T follicular helper cell (primary cell): ENCODE results near the gene ABCA3.
A peak's percentile ranks its signal among the peaks of the same experiment; 100 is the strongest.
"Not testable (repeated sequence)": the region's sequence is repeated elsewhere in the genome, so short reads cannot be mapped to it uniquely, and the experiment has no call there.

Experiments
- DNase-seq: peaks from one replicate; pipeline ENCODE4 v3.0.0-alpha.2; 2020; ENCODE audit warnings: low read depth

The ABCA3 gene

DNA sequence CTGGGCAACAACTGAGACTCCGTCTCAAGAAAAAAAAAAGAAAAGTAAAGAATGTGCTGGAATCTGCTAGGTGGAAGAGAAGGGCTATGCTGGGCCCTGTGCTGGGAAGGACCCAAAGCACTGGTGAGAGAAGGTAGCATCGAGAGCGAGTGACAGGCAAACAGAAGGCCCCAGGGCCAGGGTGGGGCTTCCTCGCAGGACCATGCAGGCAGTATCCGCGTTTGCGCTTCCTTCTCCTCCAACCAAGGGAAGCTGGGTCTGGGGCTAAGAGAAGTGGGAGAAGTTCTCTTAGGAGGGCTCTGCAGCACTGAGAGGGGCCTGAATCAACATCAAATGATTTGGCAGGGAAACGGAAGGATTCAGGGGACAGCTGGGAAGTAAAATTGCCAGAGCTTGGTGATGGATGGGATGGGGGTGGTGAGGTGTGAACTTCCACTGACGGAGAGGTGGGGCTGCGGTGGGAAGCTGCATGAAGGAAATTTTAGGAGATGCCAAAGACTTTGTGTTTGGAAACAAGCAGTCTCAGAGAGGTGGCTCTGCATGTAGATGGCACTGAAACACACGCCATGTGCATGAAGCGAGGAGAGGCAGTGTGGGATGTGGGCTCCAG lies 83.9 kb downstream of the ABCA3 start:
- no peak for DNase-seq

DNA sequence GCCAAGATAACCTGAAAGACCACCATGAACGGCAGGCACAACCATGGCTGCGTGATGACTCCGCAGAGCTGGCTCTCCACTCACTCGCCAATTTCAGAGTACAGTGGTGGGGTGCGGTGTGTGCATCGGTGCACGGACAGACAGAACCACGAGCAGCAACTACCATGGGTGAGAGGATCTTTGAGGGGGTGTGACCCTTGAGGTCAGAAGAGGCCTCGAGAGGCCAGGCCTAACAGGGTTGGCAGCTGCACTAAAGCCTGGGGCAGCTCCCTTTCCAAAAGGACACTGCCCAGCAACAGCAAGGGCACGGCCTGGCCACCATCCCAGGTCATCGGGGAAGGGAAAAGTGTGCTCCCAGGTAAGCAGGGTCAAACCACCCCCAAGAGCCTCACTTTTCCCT lies 87.2 kb downstream of the ABCA3 start:
- no peak for DNase-seq

DNA sequence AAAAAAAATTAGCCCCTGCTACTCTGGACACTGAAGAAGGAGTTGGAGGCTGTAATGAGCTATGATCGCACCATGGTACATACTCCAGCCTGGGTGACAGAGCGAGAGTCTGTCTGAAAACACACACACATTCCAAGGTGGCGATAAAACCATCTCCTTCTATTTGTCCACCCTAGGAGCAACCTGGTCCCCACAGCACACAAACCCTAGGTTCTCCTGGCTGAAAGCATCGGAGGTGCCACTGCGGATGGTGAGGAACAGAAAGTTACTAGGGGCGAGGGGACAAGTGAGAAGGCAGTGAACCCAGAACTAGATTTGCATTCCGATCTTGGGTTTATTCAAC lies 87.8 kb downstream of the ABCA3 start:
- no peak for DNase-seq

DNA sequence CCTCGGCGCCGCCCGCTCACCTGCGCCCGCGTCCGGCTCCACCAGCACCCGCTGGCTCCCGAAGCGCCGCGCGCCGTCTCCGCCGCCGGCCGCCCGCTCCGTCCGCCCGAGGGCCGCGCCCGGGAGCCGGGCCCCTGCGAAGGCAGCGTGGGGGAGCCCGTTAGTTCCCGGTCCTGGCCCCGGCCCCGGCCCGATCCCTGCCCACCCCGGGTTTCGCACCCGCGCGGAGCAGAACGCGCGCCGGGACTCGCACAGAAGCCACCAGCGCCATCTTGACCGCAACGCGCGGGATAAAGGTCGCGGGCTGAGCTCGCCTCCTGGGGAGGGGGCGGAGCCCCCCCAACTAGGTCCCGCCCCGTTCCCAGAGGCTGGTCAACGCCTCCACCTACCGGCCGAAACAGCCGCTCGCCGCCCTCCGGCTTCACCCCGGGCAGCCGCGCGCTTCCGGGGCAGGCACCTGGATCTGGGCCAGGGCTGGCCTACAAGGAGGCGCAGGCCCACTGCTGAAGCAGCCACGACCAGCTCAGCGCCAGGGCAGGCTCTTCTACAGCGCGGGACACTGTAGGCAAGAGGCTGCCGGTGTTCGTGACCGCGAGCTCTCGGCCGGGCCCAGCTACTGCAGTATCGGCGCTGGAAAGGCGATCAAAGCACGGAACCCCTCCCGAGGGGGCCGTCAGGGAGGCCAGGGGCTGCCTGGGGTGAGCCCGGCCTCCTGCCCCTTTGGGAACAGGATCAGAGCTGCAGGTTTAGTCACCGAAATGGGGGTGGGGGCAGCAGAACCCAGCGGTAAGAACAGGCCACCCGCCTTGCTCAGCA lies 89.0 kb downstream of the ABCA3 start, which contains the start of gene ECI1:
Gene ECI1 (minus strand): TSS at position 292 of the 816 bp plus-strand sequence. CDS start 21 bp downstream, at position 271.
- DNase-seq: peak; percentile 46

DNA sequence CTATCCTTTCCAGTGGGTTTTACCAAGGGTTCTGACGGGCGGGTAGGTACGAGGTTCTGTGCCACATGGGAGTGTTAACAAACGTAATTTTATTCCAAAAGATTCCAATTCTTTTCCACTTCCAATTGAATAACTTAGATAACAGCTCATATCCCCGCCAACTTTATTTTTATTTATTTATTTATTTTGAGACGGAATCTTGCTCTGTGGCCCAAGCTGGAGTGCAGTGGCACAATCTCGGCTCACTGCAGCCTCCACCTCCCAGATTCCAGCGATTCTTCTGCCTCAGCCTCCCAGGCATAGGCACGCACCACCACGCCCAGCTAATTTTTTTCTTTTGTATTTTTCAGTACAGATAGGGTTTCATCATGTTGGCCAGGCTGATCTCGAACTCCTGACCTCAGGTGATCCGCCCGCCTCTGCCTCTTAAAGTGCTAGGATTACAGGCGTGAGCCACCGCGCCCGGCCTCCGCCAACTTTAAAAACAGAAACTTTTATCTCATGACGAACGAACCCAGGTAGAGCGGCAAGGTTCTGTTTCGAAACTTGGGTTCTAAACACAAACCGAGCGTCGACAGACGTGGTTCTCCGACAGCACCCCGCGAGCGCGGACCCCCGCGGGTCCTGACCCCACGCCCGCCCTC lies 89.8 kb downstream of the ABCA3 start:
- peak; percentile 32 for DNase-seq

DNA sequence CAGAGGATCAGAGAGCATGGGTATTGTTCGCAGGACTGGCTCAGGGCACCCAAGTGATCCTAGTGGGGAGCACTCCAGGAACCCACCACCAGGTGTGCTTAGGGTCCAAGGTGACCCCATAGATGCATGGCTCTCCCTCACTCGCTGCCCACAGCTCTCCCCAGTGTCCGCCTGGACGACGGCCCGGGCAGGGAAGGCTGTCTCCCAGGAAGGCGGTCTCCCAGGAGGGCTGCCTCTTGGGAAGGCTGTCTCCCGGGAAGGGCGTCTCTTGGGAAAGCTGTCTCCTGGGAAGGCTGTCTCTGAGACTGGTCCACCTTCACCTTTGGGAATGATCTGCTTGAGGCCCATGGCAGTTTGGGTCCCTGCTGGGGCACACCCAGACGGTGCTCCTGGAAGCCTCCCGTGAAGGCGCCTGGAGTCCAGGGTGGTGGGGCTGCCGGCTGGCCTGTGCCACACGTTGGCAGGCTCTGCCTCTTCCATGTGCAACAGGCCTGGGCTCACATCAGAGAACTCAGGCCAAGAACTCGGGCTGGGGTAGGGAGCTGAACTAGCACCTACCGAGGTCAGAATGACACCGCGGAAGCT lies 94.1 kb downstream of the ABCA3 start:
- no peak for DNase-seq

DNA sequence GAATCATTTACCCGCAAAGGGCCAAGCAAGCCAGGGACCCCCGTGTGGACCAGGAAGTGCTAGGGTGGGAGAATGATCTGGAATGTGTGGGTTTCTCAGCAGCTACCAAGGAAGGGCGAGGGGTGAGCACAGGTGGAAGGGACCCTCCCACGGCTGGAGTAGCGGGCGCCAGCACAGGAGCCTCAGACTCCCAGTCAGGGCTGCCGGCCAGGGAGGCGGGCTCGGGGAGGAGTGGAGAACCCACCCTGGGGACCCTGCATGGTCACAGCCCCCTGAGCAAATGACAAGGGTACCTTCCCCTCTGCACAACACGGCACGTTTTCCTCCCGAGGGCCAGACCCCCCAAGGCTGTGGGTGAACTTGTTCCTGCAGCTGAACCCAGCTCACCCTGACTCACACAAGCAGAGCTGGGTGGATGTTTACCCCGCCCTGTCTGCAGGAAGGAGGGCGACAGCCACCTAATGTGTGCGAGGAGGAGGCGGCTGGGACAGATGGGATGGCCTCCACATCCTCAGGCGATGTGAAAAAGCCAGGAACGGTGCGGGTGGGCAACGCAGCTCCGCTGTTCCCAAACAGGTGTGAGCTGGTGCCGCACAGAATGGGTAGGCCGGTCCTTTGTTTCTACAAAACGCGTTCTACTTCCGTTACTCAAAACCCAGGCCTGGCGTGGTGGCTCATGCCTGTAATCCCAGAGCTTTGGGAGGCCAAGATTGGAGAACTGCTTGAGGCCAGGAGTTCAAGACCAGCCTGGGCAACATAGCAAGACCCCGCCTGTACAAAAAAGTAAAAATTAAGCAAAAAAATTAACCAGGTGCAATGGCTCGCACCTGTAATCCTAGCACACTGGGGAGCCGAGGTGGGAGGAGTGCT lies 95.4 kb downstream of the ABCA3 start:
- no peak for DNase-seq

DNA sequence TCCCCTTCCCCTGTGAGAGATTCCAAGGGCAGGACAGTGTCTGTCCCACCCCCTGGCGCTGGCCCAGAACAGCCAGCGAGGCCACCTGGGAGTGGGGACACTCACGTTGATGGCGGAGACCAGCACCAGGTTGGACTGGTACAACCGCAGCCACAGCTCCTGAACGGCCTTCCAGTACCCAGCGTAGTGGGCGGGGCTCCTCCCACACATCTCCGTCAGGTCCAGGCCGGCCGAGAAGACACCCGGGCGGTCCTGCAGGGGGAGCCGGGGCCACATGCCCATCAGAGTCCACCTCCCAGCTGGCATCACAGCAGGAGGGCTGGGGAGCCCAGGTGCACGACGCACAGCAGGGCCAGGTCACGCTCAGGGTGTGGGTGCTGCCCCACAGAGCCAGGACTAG lies 96.2 kb downstream of the ABCA3 start:
- DNase-seq: no peak

DNA sequence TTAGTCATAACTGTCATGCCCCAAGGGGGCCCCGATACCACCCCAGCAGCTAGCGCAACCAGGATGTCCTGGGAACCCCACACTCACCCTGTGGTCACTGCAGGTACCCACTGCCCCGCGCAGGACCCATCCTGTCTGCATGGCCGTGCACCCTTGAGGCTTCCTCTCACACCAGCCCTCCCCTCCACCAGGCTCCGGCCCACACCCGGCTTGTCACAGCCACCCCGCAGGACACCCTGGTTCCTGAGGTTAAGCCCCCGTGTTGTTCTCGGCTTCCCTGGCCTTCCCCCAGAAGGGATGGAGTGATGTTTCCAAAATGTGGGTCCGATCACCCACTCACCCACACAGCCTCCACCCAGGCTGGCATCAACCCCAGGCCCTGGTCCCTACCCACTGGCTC lies 96.7 kb downstream of the ABCA3 start:
- DNase-seq: no peak

DNA sequence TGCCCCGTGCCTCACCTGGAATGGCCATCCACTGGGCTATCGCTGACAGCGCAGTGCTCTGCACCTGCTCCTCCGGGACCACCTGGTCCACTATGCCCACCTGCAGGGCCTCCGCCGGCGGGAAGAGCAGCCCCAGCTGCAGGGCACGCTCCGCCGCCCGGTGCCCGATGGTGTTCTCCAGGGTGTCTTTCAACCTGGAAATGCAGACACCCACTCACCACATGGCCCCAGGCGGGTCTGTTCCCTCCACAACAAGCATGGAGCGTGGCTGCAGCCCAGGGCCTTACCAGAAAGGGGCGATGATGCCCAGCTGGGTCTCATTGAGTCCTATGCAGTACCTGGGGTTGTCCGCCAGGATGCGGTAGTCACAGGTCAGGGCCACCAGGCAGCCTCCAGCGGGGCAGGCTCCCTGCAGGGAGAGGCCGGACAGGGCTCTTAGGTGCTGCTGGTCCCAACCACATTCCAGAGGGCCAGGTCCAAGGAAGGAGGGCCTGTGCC lies 97.4 kb downstream of the ABCA3 start:
- DNase-seq: no peak

DNA sequence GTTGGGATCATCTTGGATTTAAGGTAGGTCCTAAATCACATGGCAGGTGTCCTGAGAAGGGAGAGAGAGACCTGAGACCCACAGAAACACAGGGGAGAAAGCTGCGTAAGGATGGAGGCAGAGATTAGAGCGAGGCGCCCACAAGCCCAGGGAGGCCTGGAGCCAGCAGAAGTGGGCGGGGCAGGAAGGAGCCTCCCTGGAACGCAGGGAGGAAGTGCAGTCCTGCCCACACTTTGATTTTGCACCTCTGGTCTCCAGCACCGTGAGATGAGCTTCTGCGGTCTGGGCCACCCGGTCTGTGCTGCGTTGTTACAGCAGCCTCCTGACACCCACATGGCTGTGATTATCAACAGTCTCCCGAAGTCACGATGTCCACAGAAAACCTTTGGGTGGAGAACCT lies 97.9 kb downstream of the ABCA3 start:
- no peak for DNase-seq

DNA sequence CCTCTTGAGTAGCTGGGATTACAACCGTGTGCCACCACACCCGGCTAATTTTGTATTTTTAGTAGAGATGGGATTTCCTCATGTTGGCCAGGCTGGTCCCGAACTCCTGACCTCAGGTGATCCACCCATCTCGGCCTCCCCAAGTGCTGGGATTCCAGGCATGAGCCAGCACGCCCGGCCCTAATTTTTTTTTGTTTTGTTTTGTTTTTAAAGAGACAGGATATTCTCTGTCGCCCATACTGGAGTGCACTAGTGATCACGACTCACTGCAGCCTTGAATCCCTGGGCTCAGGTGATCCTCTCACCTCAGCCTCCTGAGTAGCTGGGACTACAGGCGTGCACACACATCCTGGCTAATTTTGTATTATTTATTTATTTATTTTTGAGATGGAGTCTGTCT lies 100.2 kb downstream of the ABCA3 start:
- DNase-seq: not testable (repeated sequence)

DNA sequence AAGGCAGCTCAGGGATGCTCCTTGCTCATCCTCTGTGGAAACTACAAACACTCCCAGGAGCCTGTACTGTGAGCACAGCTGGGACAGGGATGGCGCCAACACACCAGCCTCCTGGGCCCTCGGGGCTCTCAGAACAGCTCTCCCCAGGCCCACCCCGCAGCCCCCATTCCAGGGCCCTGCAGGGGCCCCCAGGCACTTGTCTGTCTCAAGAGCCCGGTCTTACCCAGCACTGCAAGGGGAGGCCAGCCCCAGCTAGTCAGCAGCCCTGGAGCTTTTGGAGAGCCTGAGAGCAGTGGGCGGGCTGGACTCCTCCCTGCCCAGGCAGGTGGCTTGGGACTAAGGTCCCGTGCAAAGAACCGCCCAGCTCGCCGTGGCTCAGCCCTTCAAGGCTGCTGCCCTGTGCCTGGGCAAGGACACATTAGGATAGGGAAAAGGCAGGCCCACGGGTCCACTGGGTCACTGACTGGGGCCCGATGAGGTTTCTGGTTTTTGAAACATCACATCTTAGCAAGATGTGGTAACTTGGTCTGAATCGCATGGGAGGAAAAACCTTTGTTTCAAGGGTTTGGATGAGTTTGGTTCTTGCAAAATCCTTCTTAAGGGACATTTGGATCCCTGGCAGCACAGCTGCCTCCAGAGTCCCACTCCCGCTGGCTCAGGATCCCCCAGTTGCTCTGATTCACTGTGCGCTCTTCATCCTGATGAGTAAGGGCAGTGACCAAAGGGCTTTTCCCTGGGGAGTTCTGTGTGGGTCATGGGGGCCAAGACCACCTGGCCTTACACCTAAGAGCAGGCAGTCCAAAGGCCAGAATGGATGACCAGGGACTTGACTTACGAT lies 101.5 kb downstream of the ABCA3 start:
- no peak for DNase-seq

DNA sequence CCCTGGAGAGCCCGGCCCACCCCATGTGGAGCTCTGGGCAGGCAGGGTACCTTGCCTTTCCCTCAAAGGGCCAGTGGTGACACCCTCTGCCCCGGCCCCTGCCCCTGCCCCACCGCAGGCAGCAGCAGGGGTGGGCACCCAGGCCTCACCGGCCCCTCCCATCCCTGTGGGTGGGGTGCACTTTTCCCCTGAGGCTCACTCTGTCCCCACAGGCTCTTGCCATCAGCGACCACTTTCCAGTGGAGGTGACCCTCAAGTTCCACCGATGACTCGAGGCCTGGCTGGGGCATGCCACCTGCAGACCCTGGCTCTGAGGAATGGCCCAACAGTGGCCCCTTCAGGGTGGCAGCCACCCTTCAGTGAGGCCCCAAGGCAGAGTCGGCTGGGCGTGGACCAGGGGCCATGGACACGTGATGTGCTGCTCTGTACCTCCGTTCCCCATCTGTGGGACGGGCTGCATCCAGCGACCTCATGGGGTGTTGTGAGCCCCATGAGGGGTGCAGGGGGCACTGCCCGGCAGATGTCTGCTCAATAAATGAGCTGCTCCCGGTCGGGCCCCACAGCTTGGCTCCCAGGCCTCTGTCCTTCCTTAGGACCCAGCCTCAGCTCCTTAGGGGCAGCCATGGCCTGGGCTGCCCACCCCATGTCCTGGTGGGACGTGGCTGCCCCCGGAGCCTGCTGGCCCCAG lies 102.2 kb downstream of the ABCA3 start:
- no peak for DNase-seq

DNA sequence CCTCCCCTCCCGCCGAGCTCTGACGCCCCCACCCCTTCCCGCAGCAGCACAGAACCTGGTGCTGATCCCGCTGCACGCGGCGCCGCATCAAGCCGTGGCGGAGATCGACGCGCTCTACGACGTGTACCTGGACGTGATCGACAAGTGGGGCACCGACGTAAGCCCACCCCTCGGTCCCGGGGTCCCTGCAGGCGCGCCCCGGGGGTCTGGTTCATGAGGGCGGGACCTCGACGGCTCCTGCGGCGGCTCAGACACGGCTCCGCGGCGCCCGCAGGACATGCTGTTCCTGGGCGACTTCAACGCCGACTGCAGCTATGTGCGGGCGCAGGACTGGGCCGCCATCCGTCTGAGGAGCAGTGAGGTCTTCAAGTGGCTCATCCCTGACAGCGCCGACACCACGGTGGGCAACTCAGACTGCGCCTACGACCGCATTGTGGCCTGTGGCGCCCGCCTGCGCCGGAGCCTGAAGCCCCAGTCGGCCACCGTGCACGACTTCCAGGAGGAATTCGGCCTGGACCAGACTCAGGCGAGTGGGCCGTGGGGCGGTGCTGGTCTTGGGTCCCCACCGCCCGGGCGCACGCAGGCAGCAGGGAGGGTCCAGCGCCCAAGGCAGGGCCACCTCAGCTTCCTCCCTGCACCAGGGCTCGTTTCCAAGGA lies 102.9 kb downstream of the ABCA3 start:
- no peak for DNase-seq

DNA sequence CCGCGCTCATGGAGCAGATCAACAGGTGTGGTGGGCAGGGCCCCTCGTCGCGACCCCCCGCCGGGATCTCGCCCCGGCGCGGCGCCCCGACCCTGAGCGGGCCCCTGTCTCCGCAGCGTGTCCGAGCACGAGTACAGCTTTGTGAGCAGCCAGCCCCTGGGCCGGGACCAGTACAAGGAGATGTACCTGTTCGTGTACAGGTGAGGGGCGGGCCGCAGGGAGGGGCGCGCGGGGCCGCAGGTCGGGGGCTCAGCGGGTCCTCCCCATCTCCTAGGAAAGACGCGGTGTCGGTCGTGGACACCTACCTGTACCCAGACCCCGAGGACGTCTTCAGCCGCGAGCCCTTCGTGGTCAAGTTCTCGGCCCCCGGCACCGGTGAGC lies 103.4 kb downstream of the ABCA3 start:
- no peak for DNase-seq

DNA sequence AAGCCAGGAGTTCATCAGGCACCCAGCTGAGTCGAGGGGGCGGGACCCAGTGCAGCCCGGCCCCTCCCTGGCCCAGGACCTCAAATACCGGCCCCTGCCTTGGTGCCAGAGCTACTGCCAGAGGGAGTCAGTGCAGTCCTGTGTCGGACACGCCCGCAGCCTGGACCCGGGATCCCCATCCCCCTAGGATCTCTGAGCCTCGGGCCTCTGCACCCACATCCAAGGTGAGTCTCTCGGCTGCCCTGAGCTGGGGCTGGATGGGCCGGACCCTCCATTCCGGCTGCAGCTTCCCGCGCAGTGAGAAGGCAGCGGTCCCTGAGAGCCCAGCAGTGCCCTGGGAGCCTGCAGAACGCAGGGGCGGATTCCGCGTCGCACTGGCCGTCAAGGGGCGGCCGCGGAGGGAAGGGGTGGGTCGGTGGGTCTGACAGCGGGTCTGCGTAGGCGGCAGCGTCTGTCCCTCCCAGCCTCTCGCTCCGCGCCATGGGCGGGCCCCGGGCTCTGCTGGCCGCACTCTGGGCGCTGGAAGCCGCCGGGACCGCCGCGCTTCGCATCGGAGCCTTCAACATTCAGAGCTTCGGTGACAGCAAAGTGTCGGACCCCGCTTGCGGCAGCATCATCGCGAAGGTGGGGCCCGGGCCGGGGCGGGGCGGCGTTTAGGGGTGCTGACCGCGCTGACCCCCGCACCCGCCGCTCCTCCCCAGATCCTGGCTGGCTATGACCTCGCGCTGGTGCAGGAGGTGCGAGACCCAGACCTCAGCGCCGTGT lies 104.0 kb downstream of the ABCA3 start, which contains the start of gene DNASE1L2:
Gene DNASE1L2 (plus strand): TSS at position 108 of the 765 bp plus-strand sequence. CDS start 373 bp downstream, at position 481.
- no peak for DNase-seq

DNA sequence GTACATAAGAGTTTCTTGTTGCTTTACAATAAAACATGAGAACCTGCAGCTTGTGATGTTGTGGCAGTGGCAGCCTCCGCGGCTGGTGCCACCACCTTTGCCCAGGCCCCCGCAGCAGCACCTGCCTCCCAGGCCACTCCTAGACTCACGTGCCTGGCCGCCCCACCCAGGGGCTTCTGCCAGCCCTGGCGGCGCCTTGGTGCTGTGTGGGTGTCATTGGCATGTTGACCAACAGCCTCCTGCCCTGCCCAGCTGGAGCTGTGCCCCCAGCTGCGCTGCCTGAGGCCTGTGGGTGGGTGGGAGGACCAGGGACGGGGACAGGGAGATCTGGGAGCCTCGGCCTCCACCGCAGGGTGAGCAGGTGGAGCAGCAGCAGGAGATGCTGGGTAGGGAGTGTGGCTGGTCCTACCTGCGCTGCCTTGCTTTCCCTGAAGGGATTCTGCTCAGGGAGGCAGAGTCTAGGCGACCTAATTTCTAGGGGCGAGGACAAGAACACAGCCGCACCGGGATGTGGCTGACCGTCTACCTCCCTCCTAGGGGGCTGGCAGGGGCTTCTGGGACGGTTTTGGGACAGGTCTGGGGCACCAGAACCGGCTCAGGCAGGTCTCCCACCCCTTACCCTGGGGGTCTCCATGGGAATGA lies 104.7 kb downstream of the ABCA3 start:
- DNase-seq: no peak
